Liver (tissue), 9 donors: ENCODE measurements around the gene CYSRT1. TPM values are rescaled to one million over a fixed set of nuclear protein-coding genes. Genes with fewer than 3 reads are reported as not detected.

Source experiments
- DNase-seq: peaks from one replicate; pipeline ENCODE4 v3.0.0-alpha.2; 2017; ENCODE audit warnings: low spot score
- H3K27ac ChIP-seq, 2 donors: one replicate each; pipeline ENCODE4 v1.7.0; 2013; ENCODE audit warnings: inconsistent platforms in 2 of 2, low read length in 2 of 2, control low read depth in 1 of 2, low read depth in 1 of 2, mild to moderate bottlenecking in 1 of 2
- H3K27me3 ChIP-seq, 4 donors: one replicate each; pipeline versions ENCODE4 v1.6.1 to v1.7.0; 2013; ENCODE audit warnings: low read length in 3 of 4, inconsistent platforms in 1 of 4, mild to moderate bottlenecking in 1 of 4, moderate library complexity in 1 of 4; ENCODE audit not compliant: control insufficient read depth in 4 of 4, insufficient read depth in 4 of 4
- H3K36me3 ChIP-seq, 4 donors: one replicate each; pipeline versions ENCODE4 v1.6.1 to v1.7.0; 2013; ENCODE audit warnings: low read length in 3 of 4, mild to moderate bottlenecking in 3 of 4, low read depth in 1 of 4, moderate library complexity in 1 of 4; ENCODE audit not compliant: control insufficient read depth in 4 of 4, insufficient read depth in 3 of 4
- H3K4me1 ChIP-seq, 4 donors: one replicate each; pipeline versions ENCODE4 v1.6.1 to v1.7.0; 2013; ENCODE audit warnings: low read length in 3 of 4, mild to moderate bottlenecking in 3 of 4, moderate library complexity in 1 of 4; ENCODE audit not compliant: control insufficient read depth in 4 of 4, insufficient read depth in 4 of 4
- H3K4me3 ChIP-seq, 3 donors: one replicate each; pipeline versions ENCODE4 v1.6.1 to v1.7.0; 2013; ENCODE audit warnings: low read length in 3 of 3, control low read depth in 1 of 3, low read depth in 1 of 3, mild to moderate bottlenecking in 1 of 3
- H3K9ac ChIP-seq, 2 donors: one replicate each; pipeline ENCODE4 v1.7.0; 2013; ENCODE audit warnings: low read length in 2 of 2, mild to moderate bottlenecking in 2 of 2, moderate library complexity in 2 of 2, control low read depth in 1 of 2, low read depth in 1 of 2
- H3K9me3 ChIP-seq, 4 donors: one replicate each; pipeline versions ENCODE4 v1.6.1 to v1.7.0; 2013; ENCODE audit warnings: low read length in 3 of 4; ENCODE audit not compliant: control insufficient read depth in 4 of 4
- EGR1 ChIP-seq, 2 donors: IDR thresholded peaks; 2 replicates each; pipeline ENCODE4 v1.6.1; 2016 to 2018; ENCODE audit warnings: antibody characterized with exemption in 2 of 2, low read depth in 2 of 2
- FOXA1 ChIP-seq: IDR thresholded peaks from 2 replicates; pipeline ENCODE4 v1.6.1; 2016; ENCODE audit warnings: antibody characterized with exemption
- FOXA2 ChIP-seq: IDR thresholded peaks from 2 replicates; pipeline ENCODE4 v1.6.1; 2016; ENCODE audit warnings: antibody characterized with exemption
- GABPA ChIP-seq, 2 donors: IDR thresholded peaks in 1 of 2; conservative IDR thresholded peaks in 1 of 2; 2 replicates each; pipeline ENCODE4 v1.6.1; 2016; ENCODE audit warnings: antibody characterized with exemption in 2 of 2, mild to moderate bottlenecking in 1 of 2, moderate library complexity in 1 of 2
- HNF4A ChIP-seq, 2 donors: conservative IDR thresholded peaks; 2 replicates each; pipeline ENCODE4 v1.6.1; 2016; ENCODE audit warnings: antibody characterized with exemption in 2 of 2, mild to moderate bottlenecking in 2 of 2
- HNF4G ChIP-seq: IDR thresholded peaks from 2 replicates; pipeline ENCODE4 v1.6.1; 2016; ENCODE audit warnings: antibody characterized with exemption
- JUND ChIP-seq, 2 donors: IDR thresholded peaks; 2 replicates each; pipeline ENCODE4 v1.6.1; 2016; ENCODE audit warnings: antibody characterized with exemption in 2 of 2
- MAX ChIP-seq: IDR thresholded peaks from 2 replicates; pipeline ENCODE4 v1.6.1; 2016; ENCODE audit warnings: antibody characterized with exemption
- NR2F2 ChIP-seq: IDR thresholded peaks from 2 replicates; pipeline ENCODE4 v1.6.1; 2016; ENCODE audit warnings: antibody characterized with exemption
- RAD21 ChIP-seq, 2 donors: IDR thresholded peaks; 2 replicates each; pipeline ENCODE4 v1.6.1; 2016; ENCODE audit warnings: antibody characterized with exemption in 2 of 2, mild to moderate bottlenecking in 2 of 2
- RXRA ChIP-seq, 2 donors: IDR thresholded peaks; 2 replicates each; pipeline ENCODE4 v1.6.1; 2017 to 2018; ENCODE audit warnings: antibody characterized with exemption in 2 of 2, mild to moderate bottlenecking in 1 of 2
- SP1 ChIP-seq: IDR thresholded peaks from 2 replicates; pipeline ENCODE4 v1.6.1; 2018; ENCODE audit warnings: antibody characterized with exemption, mild to moderate bottlenecking
- TAF1 ChIP-seq: conservative IDR thresholded peaks from 2 replicates; pipeline ENCODE4 v1.6.1; 2016; ENCODE audit warnings: antibody characterized with exemption, mild to moderate bottlenecking
- YY1 ChIP-seq: IDR thresholded peaks from 2 replicates; pipeline ENCODE4 v1.6.1; 2016; ENCODE audit warnings: antibody characterized with exemption, mild to moderate bottlenecking
- WGBS: extraction: QIAGEN DNeasy Blood & Tissue Kit; methylation state at CpG from one replicate; pipeline ENCODE4 v1.1.7; 2013; 5-methylcytosine and 5-hydroxymethylcytosine counted together
- polyA plus RNA-seq, 2 donors: library from polyadenylated mRNA; stranded (reverse) in 1 of 2; unstranded in 1 of 2; fragments of 200-250 nt in 1 of 2; fragments of >200 nt in 1 of 2; fragmentation: Nextera tagmentation in 1 of 2; extraction: Ambion mirVana in 1 of 2; gene quantifications; one replicate each; pipeline versions ENCODE4 v1.2.1 to v1.2.3, GENCODE V29; 2013 to 2015
- total RNA-seq, 2 donors: library from RNA; depleted of rRNA; stranded (reverse); fragments of >200 nt; gene quantifications; one replicate each; pipeline ENCODE4 v1.2.3, GENCODE V29; 2014
- TF ChIP-seq, protein P1 (sequence below): fragments of 150-350 bp; IDR thresholded peaks from 2 replicates; pipeline ENCODE4 v1.5.1; 2017; ENCODE audit warnings: improper control_type of control experiment, low read depth, low read length; ENCODE audit not compliant: missing input control
- TF ChIP-seq, protein P2 (sequence below): IDR thresholded peaks from 2 replicates; pipeline ENCODE4 v1.6.1; 2016; ENCODE audit warnings: antibody characterized with exemption
- TF ChIP-seq, protein P3 (sequence below): IDR thresholded peaks from 2 replicates; pipeline ENCODE4 v1.6.1; 2016; ENCODE audit warnings: antibody characterized with exemption
- TF ChIP-seq, protein P4 (sequence below): IDR thresholded peaks from 2 replicates; pipeline ENCODE4 v1.6.1; 2016; ENCODE audit warnings: antibody characterized with exemption, mild to moderate bottlenecking
- donor health status: healthy.
- donor health status: healthy.
- donor health status: healthy.
- donor health status: healthy.
- donor health status: healthy.

Gene CYSRT1
- total and polyA plus RNA-seq, 4 donors: 0.14 to 0.50 (median 0.20) TPM

GRCh38 chr9:137236936-137237421 is 12.0 kb downstream of the CYSRT1 start:
- Histone ChIP-seq H3K27ac (no peak overlapping the region), H3K9ac (no peak overlapping the region), H3K36me3 (no peaks in the 10 kb centered on the region), H3K9me3 (no peaks in the 10 kb centered on the region), H3K4me3 (no peak overlapping the region), H3K27me3 (no peaks in the 10 kb centered on the region), H3K4me1 (peaks cover 5 to 28% (median 10%) of the 10 kb centered on the region in 4 donors)
- TF ChIP-seq YY1 (no peak), TAF1 (no peak), NR2F2 (no peak), SP1 (no peak), JUND (IDR thresholded peaks at IDR 0.05) (no peak), RAD21 (IDR thresholded peaks at IDR 0.05) (no peak), MAX (no peak), EGR1 (IDR thresholded peaks at IDR 0.05; ENCODE audit: low read depth in 2 of 2) (no peak), HNF4A (conservative IDR thresholded peaks at IDR 0.05) (no peak)
- TF ChIP-seq, protein P1, sequence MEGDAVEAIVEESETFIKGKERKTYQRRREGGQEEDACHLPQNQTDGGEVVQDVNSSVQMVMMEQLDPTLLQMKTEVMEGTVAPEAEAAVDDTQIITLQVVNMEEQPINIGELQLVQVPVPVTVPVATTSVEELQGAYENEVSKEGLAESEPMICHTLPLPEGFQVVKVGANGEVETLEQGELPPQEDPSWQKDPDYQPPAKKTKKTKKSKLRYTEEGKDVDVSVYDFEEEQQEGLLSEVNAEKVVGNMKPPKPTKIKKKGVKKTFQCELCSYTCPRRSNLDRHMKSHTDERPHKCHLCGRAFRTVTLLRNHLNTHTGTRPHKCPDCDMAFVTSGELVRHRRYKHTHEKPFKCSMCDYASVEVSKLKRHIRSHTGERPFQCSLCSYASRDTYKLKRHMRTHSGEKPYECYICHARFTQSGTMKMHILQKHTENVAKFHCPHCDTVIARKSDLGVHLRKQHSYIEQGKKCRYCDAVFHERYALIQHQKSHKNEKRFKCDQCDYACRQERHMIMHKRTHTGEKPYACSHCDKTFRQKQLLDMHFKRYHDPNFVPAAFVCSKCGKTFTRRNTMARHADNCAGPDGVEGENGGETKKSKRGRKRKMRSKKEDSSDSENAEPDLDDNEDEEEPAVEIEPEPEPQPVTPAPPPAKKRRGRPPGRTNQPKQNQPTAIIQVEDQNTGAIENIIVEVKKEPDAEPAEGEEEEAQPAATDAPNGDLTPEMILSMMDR: no peak
- TF ChIP-seq, protein P2, sequence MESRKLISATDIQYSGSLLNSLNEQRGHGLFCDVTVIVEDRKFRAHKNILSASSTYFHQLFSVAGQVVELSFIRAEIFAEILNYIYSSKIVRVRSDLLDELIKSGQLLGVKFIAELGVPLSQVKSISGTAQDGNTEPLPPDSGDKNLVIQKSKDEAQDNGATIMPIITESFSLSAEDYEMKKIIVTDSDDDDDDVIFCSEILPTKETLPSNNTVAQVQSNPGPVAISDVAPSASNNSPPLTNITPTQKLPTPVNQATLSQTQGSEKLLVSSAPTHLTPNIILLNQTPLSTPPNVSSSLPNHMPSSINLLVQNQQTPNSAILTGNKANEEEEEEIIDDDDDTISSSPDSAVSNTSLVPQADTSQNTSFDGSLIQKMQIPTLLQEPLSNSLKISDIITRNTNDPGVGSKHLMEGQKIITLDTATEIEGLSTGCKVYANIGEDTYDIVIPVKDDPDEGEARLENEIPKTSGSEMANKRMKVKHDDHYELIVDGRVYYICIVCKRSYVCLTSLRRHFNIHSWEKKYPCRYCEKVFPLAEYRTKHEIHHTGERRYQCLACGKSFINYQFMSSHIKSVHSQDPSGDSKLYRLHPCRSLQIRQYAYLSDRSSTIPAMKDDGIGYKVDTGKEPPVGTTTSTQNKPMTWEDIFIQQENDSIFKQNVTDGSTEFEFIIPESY: no peak
- TF ChIP-seq, protein P3, sequence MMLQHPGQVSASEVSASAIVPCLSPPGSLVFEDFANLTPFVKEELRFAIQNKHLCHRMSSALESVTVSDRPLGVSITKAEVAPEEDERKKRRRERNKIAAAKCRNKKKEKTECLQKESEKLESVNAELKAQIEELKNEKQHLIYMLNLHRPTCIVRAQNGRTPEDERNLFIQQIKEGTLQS: no peak
- DNase-seq: no peak
- WGBS: 51% methylated on average over 11 of the region's 11 CpGs

GRCh38 chr9:137237759-137238726 is 13.1 kb downstream of the CYSRT1 start:
- Histone ChIP-seq H3K27ac (no peak overlapping the region), H3K27me3 (no peaks in the 10 kb centered on the region), H3K4me3 (no peak overlapping the region), H3K9ac (no peak overlapping the region), H3K36me3 (peaks cover 0 to 5% (median 3%) of the 10 kb centered on the region in 4 donors), H3K9me3 (no peaks in the 10 kb centered on the region), H3K4me1 (peaks cover 8 to 39% (median 19%) of the 10 kb centered on the region in 4 donors)
- TF ChIP-seq FOXA1 (no peak), NR2F2 (no peak), HNF4G (no peak), SP1 (no peak), FOXA2 (no peak), EGR1 (IDR thresholded peaks at IDR 0.05; ENCODE audit: low read depth in 2 of 2) (no peak), JUND (IDR thresholded peaks at IDR 0.05) (no peak), RXRA (IDR thresholded peaks at IDR 0.05) (no peak), GABPA (IDR thresholded peaks at IDR 0.05 in 1 of 2, conservative IDR thresholded peaks at IDR 0.05 in 1 of 2) (no peak), MAX (no peak), YY1 (no peak), TAF1 (no peak), RAD21 (IDR thresholded peaks at IDR 0.05) (no peak), HNF4A (conservative IDR thresholded peaks at IDR 0.05) (no peak)
- TF ChIP-seq, protein P2: no peak
- TF ChIP-seq, protein P4, sequence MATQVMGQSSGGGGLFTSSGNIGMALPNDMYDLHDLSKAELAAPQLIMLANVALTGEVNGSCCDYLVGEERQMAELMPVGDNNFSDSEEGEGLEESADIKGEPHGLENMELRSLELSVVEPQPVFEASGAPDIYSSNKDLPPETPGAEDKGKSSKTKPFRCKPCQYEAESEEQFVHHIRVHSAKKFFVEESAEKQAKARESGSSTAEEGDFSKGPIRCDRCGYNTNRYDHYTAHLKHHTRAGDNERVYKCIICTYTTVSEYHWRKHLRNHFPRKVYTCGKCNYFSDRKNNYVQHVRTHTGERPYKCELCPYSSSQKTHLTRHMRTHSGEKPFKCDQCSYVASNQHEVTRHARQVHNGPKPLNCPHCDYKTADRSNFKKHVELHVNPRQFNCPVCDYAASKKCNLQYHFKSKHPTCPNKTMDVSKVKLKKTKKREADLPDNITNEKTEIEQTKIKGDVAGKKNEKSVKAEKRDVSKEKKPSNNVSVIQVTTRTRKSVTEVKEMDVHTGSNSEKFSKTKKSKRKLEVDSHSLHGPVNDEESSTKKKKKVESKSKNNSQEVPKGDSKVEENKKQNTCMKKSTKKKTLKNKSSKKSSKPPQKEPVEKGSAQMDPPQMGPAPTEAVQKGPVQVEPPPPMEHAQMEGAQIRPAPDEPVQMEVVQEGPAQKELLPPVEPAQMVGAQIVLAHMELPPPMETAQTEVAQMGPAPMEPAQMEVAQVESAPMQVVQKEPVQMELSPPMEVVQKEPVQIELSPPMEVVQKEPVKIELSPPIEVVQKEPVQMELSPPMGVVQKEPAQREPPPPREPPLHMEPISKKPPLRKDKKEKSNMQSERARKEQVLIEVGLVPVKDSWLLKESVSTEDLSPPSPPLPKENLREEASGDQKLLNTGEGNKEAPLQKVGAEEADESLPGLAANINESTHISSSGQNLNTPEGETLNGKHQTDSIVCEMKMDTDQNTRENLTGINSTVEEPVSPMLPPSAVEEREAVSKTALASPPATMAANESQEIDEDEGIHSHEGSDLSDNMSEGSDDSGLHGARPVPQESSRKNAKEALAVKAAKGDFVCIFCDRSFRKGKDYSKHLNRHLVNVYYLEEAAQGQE: no peak
- TF ChIP-seq, protein P3: no peak
- DNase-seq: no peak
- WGBS: 68% methylated on average over 13 of the region's 13 CpGs
